IMR-90 (cell line): ENCODE results near the gene PSMB4. TPM values are rescaled to one million over a fixed set of nuclear protein-coding genes. Genes with fewer than 3 reads are reported as not detected.

Experiments used
- ATAC-seq: fragments of 200-7000 bp; cut with Tn5 transposase; 2 replicates; pipeline ENCODE4 v1.9.1; 2020; ENCODE audit warnings: low read depth, mild to moderate bottlenecking, moderate library complexity
- BruUV-seq: library from RNA; stranded (reverse); fragments of 400-500 nt; replicated peaks from 2 replicates; lab custom pipeline; 2021; lab: Mats Ljungman, UMichigan
- CTCF ChIA-PET: fragments of 300-600 bp; formaldehyde crosslinking; extraction: SDS; loops from one replicate; lab custom pipeline; 2021; ENCODE audit warnings: antibody characterized with exemption; lab: Yijun Ruan, JAX
- POLR2A ChIA-PET: fragments of 300-600 bp; sonication (Branson Sonifier 250); formaldehyde crosslinking; loops from one replicate; lab custom pipeline; 2022; ENCODE audit warnings: antibody characterized with exemption; ENCODE audit not compliant: unreplicated experiment; lab: Charles Lee
- DNase-seq: peaks from one replicate; pipeline ENCODE4 v3.0.0; 2013
- H2AFZ ChIP-seq: replicated peaks from 2 replicates; pipeline ENCODE3; 2013; ENCODE audit warnings: low read length, mild to moderate bottlenecking; ENCODE audit not compliant: poor library complexity
- H2AK5ac ChIP-seq: 2 replicates; pipeline ENCODE4 v1.6.1; 2013; ENCODE audit warnings: low read depth, low read length, inconsistent platforms
- H2AK9ac ChIP-seq: replicated peaks from 2 replicates; pipeline ENCODE3; 2013; ENCODE audit warnings: mild to moderate bottlenecking, low read depth, low read length, moderate library complexity; ENCODE audit not compliant: poor library complexity
- H2BK120ac ChIP-seq: 2 replicates; pipeline ENCODE4 v1.6.1; 2013; ENCODE audit warnings: low read depth, low read length, inconsistent platforms
- H2BK15ac ChIP-seq: 3 replicates; pipeline ENCODE4 v1.6.1; 2013; ENCODE audit warnings: low read depth, low read length, inconsistent platforms
- H2BK20ac ChIP-seq: 2 replicates; pipeline ENCODE4 v1.6.1; 2013; ENCODE audit warnings: low read depth, mild to moderate bottlenecking, inconsistent platforms, low read length, moderate library complexity
- H2BK5ac ChIP-seq: 2 replicates; pipeline ENCODE4 v1.6.1; 2013; ENCODE audit warnings: mild to moderate bottlenecking, low read depth, low read length, inconsistent platforms; ENCODE audit not compliant: poor library complexity, severe bottlenecking
- H3K14ac ChIP-seq: replicated peaks from 2 replicates; pipeline ENCODE4 v1.6.1; 2013; ENCODE audit warnings: low read depth, low read length, inconsistent platforms
- H3K18ac ChIP-seq: 2 replicates; pipeline ENCODE4 v1.6.1; 2013; ENCODE audit warnings: low read depth, low read length, control low read depth
- H3K23ac ChIP-seq: 2 replicates; pipeline ENCODE4 v1.6.1; 2013; ENCODE audit warnings: low read depth, low read length, inconsistent platforms
- H3K27ac ChIP-seq: 2 replicates; pipeline ENCODE4 v1.5.1; 2013; ENCODE audit warnings: mild to moderate bottlenecking, control low read depth, low read length; ENCODE audit not compliant: insufficient read depth
- H3K27me3 ChIP-seq: 2 replicates; pipeline ENCODE4 v1.6.1; 2013; ENCODE audit warnings: low read length; ENCODE audit not compliant: control insufficient read depth, insufficient read depth
- H3K36me3 ChIP-seq: 2 replicates; pipeline ENCODE4 v1.6.1; 2013; ENCODE audit warnings: low read length, mixed read lengths; ENCODE audit not compliant: control insufficient read depth, insufficient read depth
- H3K4ac ChIP-seq: 2 replicates; pipeline ENCODE4 v1.6.1; 2013; ENCODE audit warnings: low read depth, low read length, inconsistent platforms
- H3K4me1 ChIP-seq: 2 replicates; pipeline ENCODE4 v1.6.1; 2013; ENCODE audit warnings: low read length, mixed read lengths; ENCODE audit not compliant: control insufficient read depth, insufficient read depth
- H3K4me2 ChIP-seq: 2 replicates; pipeline ENCODE4 v1.6.1; 2013; ENCODE audit warnings: low read depth, mild to moderate bottlenecking, control low read depth, low read length, moderate library complexity
- H3K4me3 ChIP-seq: 2 replicates; pipeline ENCODE4 v1.5.1; 2013; ENCODE audit warnings: low read depth, mild to moderate bottlenecking, control low read depth, low read length, moderate library complexity; ENCODE audit not compliant: insufficient read depth
- H3K56ac ChIP-seq: 2 replicates; pipeline ENCODE4 v1.6.1; 2013; ENCODE audit warnings: low read length, inconsistent platforms; ENCODE audit not compliant: insufficient read depth; ENCODE audit errors: extremely low read depth
- H3K79me1 ChIP-seq, 2 experiments: 2 replicates each; pipeline ENCODE4 v1.6.1; 2013; ENCODE audit warnings: low read length in 2 of 2, inconsistent platforms in 1 of 2, low read depth in 1 of 2
- H3K9ac ChIP-seq: 2 replicates; pipeline ENCODE4 v1.6.1; 2013; ENCODE audit warnings: low read depth, low read length, control low read depth
- H3K9me1 ChIP-seq: 2 replicates; pipeline ENCODE4 v1.6.1; 2013; ENCODE audit warnings: low read length, inconsistent platforms; ENCODE audit not compliant: insufficient read depth
- H3K9me3 ChIP-seq: 2 replicates; pipeline ENCODE4 v1.6.1; 2013; ENCODE audit warnings: low read length; ENCODE audit not compliant: control insufficient read depth, insufficient read depth
- H4K20me1 ChIP-seq: 2 replicates; pipeline ENCODE4 v1.6.1; 2013; ENCODE audit warnings: low read length, inconsistent platforms; ENCODE audit not compliant: insufficient read depth
- H4K5ac ChIP-seq: 2 replicates; pipeline ENCODE4 v1.6.1; 2013; ENCODE audit warnings: mild to moderate bottlenecking, low read depth, low read length, control low read depth
- H4K8ac ChIP-seq, 2 experiments: 2 replicates each; pipeline ENCODE4 v1.6.1; 2013; ENCODE audit warnings: low read depth in 2 of 2, low read length in 2 of 2, control low read depth in 1 of 2, inconsistent platforms in 1 of 2
- H4K91ac ChIP-seq: 2 replicates; pipeline ENCODE4 v1.6.1; 2013; ENCODE audit warnings: low read depth, low read length, inconsistent platforms; ENCODE audit not compliant: insufficient read depth
- BHLHE40 ChIP-seq: fragments of 150-350 bp; IDR thresholded peaks from 2 replicates; pipeline ENCODE4 v1.6.1; 2016; ENCODE audit warnings: mild to moderate bottlenecking, low read depth, low read length
- MAZ ChIP-seq: IDR thresholded peaks from 2 replicates; pipeline ENCODE4 v1.6.1; 2012; ENCODE audit warnings: low read depth, mild to moderate bottlenecking, low read length, improper control_type of control experiment, moderate library complexity, borderline replicate concordance
- MXI1 ChIP-seq: IDR thresholded peaks from 2 replicates; pipeline ENCODE4 v1.6.1; 2012; ENCODE audit warnings: low read depth, mild to moderate bottlenecking, low read length, moderate library complexity, borderline replicate concordance
- RCOR1 ChIP-seq: IDR thresholded peaks from 2 replicates; pipeline ENCODE4 v1.6.1; 2012; ENCODE audit warnings: mild to moderate bottlenecking, low read length, improper control_type of control experiment; ENCODE audit not compliant: insufficient replicate concordance
- RFX5 ChIP-seq: IDR thresholded peaks from 2 replicates; pipeline ENCODE4 v1.8.0; 2012; ENCODE audit warnings: low read depth, mild to moderate bottlenecking, low read length, moderate library complexity
- USF2 ChIP-seq: fragments of 150-350 bp; IDR thresholded peaks from 2 replicates; pipeline ENCODE4 v1.6.1; 2017; ENCODE audit warnings: mild to moderate bottlenecking, antibody characterized with exemption, low read length, low read depth
- WGBS, 2 experiments: methylation state at CpG; one replicate each; pipeline versions ENCODE4 v1.1.5 to v1.1.7; 2013; ENCODE audit warnings: missing lambda C conversion rate in 2 of 2; ENCODE audit not compliant: insufficient read length in 1 of 2; ENCODE audit errors: extremely low coverage in 2 of 2; 5-methylcytosine and 5-hydroxymethylcytosine counted together
- dilution Hi-C: fragments of 300-500 bp; cut with HindIII; formaldehyde crosslinking; loops from one replicate; pipeline ENCODE4 v1.14.3; 2018; ENCODE audit warnings: low sequenced_read_pairs; ENCODE audit not compliant: unreplicated experiment
- in situ Hi-C: fragments of 300-500 bp; cut with MboI; formaldehyde crosslinking; loops from 3 replicates; pipeline ENCODE4 v1.14.3; 2019; ENCODE audit warnings: low sequenced_read_pairs, inconsistent platforms, mixed read lengths
- intact Hi-C: fragments of 100-400 bp; cut with micrococcal nuclease; formaldehyde crosslinking; loops from 2 replicates; pipeline ENCODE4 v1.10.0; 2022
- polyA plus RNA-seq, 3 experiments: library from polyadenylated mRNA; depleted of rRNA; stranded (reverse); fragments of >200 nt; gene quantifications; 2 replicates each; pipeline ENCODE4 v1.2.3, GENCODE V29; 2012; ENCODE audit warnings: low replicate concordance in 1 of 3
- total RNA-seq: library from RNA; depleted of rRNA; stranded (reverse); fragments of >200 nt; gene quantifications from 2 replicates; pipeline ENCODE4 v1.2.3, GENCODE V29; 2012
- TF ChIP-seq, protein P1 (sequence below): fragments of 150-350 bp; IDR thresholded peaks from 2 replicates; pipeline ENCODE4 v1.6.1; 2016; ENCODE audit warnings: low read depth, mild to moderate bottlenecking, low read length, moderate library complexity, borderline replicate concordance

The PSMB4 gene
- total and polyA plus RNA-seq, 2 of the 4 experiments (the other 2 are of a cell fraction) = 457 to 565 TPM

GRCh38 chr1:151356696-151357095 lies 42.7 kb upstream of the PSMB4 start:
- Histone ChIP-seq H3K9ac (no peak overlapping the region), H3K9me3 (no peaks in the 10 kb centered on the region), H3K27me3 (no peaks in the 10 kb centered on the region), H4K20me1 (no peaks in the 10 kb centered on the region), H2BK120ac (no peak overlapping the region), H3K4me2 (no peak overlapping the region), H3K79me1 (no peaks in the 10 kb centered on the region), H3K27ac (no peak overlapping the region), H3K9me1 (no peaks in the 10 kb centered on the region), H3K4ac (no peak overlapping the region), H2BK5ac (no peak overlapping the region), H2AK9ac (no peak overlapping the region), H2AK5ac (no peak overlapping the region), H3K4me1 (no peaks in the 10 kb centered on the region), H3K56ac (no peak overlapping the region), H4K8ac (no peak overlapping the region), H3K4me3 (no peak overlapping the region), H4K5ac (no peak overlapping the region), H3K14ac (no peak overlapping the region), H3K23ac (no peak overlapping the region), H3K18ac (no peak overlapping the region), H2BK20ac (no peak overlapping the region), H3K36me3 (no peaks in the 10 kb centered on the region), H2AFZ (no peak overlapping the region), H2BK15ac (no peak overlapping the region), H4K91ac (no peak overlapping the region)
- no peak for DNase-seq
- no TSS peak for BruUV-seq
- dilution Hi-C loops = no loop called here
- in situ Hi-C loops = no loop called here
- POLR2A ChIA-PET = no interaction called here
- peak; percentile 69 for ATAC-seq
- intact Hi-C loops = no loop called here
- CTCF ChIA-PET = interaction anchor here (2.0 kb wide), 1 partner anchor 16 kb away, joined by 6 read pairs; no protein-coding TSS in a partner anchor
- TF ChIP-seq BHLHE40 = no peak
- no peak for TF ChIP-seq MXI1
- no peak for TF ChIP-seq RFX5
- no peak for TF ChIP-seq MAZ
- TF ChIP-seq, protein P1, sequence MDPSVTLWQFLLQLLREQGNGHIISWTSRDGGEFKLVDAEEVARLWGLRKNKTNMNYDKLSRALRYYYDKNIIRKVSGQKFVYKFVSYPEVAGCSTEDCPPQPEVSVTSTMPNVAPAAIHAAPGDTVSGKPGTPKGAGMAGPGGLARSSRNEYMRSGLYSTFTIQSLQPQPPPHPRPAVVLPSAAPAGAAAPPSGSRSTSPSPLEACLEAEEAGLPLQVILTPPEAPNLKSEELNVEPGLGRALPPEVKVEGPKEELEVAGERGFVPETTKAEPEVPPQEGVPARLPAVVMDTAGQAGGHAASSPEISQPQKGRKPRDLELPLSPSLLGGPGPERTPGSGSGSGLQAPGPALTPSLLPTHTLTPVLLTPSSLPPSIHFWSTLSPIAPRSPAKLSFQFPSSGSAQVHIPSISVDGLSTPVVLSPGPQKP = no peak
- TF ChIP-seq USF2 = no peak
- no peak for TF ChIP-seq RCOR1
- no CpG with 5 or more reads among the region's 2 CpGs for WGBS, 2 experiments
